T-helper 2 cell treated with Interferon-gamma antibody and Interleukin-4, amounts not matched to agents 100 ng/mL and 5 ng/mL, for 36 hours (primary cell): Measurements from ENCODE around the gene UBE2O. TPM values are rescaled to one million over a fixed set of nuclear protein-coding genes. Genes with fewer than 3 reads are reported as not detected.

Experiments
- intact Hi-C: fragments of 100-400 bp; cut with micrococcal nuclease; formaldehyde crosslinking; loops from one replicate; pipeline ENCODE4 v1.15.1; 2023
- total RNA-seq: library from RNA; stranded (reverse); gene quantifications from 2 replicates; pipeline ENCODE4 v1.2.3, GENCODE V29; 2022

The UBE2O gene
- total RNA-seq, 1 donor from 2014 or later = 40.6 TPM

DNA sequence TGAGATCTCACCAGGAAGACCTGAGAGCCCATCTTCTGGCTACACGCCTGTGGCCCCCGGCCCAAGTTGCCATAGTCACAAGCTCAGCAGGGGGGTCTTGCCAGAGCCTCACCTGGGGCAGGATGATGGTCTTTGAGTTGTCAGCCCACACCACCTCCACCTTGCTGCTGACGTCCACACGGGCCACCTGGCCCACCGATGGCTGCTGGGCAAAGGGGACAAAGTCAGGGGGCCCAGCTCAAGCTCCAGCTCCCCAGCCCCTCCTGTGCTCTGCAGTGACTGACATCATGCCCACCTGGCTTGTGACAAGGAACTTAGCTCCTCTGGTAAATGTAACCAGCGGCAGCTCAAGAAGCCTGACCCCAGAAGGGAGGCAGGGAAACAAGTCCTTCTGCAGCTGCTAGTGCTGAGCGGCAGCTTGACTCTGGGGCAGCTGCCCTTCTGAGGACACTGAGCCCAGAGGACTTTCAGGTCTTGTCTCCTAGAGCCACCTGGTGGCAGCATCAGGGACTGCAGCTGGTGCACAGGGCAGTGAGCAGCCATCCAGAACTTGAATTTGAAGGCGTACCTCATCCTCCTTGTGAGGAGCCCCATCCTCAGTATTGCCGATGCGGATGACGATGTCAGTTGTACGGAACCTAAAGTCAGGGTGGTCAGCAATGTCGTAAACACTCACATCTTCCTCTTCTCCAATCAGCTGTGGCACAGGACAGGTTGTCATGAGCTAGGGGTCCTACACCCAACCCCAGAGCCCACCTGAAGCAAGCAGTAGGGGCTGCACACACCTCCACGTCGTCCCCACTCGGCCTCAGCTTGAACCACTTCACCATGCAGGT lies 55.0 kb downstream of the UBE2O start:
- intact Hi-C loops = loop anchor here (1.0 kb wide), 1 partner anchor 95 kb away; no protein-coding TSS in a partner anchor

DNA sequence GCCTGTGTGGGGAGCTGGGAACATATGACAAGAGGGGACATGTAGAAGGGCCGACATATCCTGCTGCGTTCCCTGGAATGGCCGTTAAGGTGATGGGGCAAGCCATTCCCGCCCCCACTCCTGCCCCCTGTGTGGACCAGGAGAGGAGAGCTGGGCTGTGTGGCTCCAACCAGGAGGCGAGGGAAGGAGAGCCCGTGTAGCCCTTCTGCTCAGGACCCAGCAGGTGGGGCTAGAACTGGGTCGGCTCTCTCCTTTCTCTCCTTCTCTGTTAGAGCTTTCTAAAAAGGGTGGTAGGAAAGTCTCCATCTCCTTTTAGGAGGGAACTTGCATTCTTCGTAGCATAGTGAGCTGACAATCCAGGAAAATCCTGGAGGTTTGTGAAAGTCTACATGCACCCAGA lies 55.8 kb downstream of the UBE2O start:
- intact Hi-C loops = no loop called here

DNA sequence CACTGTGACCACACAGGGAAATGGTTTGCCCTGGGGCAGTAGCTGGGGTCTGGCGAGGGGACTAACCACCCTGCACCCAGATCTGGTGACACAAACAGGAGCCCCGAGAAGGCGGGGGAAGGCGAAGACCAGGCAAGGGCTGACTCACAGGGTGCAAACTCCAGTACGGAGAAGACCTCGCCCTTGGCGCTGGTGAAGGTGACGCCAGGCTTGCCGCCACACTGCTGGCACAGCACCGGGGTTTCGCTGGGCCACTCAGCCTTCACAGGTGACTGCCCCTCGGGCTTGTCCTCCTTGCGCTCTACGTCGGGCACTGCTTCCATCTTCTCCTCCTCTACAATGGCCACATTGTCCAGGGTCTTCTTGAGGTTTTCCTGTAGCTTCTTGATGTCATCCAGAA lies 57.0 kb downstream of the UBE2O start:
- intact Hi-C loops = no loop called here

DNA sequence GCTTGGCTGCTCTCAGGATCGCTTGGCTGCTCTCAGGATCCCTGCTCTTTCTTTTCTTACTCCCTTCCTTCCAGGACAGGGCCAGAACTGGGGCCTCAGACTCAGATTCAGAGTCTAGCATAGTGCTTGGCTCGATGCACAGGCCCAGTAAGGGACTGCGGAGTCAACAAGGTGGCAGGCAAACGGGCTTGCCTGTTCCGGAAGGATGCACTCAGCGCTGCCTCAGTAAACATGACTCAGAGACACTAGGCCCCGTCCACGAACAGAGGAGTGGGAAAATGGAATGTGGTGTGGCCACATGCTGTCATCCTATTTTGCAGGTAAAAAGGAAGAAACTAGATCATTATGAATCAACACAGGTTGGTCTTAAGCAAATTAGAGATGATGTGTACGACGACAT lies 58.8 kb downstream of the UBE2O start:
- intact Hi-C loops = no loop called here

DNA sequence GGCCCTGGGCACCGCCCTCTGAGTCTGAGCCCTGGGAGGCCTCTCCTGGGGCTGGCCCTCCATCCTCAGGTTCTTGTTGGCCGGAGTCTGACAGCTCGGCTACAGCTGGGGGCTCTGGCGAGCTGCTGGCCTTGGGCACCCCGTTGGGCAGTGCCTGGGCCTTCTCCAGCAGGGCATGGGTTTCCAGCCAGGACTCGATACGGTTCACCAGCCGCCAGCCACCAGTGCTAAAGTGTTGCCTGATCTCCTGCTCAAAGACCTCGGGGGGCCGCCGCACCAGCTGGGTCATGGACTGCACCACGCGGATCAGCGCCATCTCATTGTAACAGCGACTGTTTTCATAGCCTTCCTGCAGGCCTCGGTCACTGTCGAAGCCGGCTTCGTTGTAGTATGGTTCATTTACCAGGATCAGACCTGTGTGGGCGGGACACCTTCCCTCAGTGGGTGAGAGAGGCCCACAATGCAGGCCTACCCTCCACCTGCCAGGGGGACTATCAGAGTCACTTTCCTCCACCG lies 61.7 kb downstream of the UBE2O start:
- intact Hi-C loops = no loop called here

DNA sequence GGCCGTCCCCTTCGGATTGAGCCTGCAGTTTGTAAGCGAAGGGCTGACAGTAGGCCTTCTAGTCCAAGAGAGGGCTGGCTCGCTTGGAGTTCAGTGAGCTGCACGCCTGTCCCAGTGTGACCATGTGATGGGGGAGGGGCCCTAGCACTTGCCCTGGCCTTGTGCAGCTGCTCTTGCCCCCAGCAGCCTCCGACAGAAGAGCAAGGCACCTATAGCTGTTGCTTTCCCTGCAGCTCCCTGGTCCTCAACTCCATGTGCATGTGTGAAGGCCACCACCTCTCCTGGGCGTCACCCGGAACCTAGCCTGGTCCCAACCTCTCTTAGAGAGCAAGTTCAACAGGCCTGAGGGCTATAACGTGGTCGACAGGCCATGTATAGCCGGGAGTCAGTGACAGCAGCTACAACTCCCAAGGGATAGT lies 62.9 kb downstream of the UBE2O start:
- intact Hi-C loops = no loop called here

DNA sequence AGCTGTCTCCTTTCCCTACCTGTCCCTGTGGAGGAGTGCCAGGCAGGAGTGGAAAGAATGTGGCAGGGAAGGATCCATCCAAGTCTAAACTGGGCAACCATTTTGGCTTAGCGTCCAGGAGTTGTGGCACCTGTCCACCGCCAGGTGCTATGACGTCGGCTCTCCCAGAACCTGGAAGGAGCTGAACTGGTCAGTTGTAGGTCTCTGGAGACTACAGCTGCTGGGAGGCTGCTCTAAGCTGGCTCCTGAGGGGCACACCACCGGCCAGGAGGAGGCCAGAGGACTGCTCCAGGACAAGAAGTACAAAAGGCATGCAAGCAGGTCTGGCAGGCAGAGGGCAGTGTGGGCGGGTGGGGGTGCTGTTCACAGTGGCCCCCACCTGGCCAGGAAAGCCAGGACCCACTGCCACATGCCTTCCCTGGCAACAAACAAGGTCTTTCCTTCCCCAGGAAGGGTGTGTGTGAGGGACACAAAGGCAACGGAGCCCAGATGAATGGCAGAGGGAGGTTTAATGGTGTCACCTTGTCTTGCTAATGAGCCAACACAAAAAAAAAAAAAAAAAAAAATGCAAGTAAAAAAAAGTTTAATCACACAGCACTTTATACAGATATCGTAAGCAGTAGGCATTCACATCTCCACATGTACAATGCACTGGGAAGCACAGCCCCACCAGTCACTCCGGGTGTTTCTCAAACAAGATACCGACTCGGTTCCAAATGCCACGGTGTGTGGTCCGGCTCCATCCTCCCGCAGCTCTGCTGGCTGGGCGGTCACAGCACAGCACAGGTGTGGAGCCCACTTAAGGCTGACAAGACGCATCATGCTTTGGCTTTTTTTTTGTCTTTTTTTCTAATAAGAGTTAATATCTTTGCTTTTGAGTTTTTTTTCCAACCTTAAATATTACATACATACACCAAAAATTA lies 63.7 kb downstream of the UBE2O start:
- intact Hi-C loops = no loop called here

DNA sequence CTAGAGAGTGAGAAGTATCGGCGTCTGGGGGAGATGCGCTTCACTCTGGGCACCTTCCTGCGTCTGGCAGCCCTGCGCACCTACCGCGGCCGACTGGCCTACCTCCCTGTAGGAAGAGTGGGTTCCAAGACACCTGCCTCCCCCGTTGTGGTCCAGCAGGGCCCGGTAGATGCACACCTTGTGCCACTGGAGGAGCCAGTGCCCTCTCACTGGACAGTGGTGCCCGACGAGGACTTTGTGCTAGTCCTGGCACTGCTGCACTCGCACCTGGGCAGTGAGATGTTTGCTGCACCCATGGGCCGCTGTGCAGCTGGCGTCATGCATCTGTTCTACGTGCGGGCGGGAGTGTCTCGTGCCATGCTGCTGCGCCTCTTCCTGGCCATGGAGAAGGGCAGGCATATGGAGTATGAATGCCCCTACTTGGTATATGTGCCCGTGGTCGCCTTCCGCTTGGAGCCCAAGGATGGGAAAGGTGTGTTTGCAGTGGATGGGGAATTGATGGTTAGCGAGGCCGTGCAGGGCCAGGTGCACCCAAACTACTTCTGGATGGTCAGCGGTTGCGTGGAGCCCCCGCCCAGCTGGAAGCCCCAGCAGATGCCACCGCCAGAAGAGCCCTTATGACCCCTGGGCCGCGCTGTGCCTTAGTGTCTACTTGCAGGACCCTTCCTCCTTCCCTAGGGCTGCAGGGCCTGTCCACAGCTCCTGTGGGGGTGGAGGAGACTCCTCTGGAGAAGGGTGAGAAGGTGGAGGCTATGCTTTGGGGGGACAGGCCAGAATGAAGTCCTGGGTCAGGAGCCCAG lies 65.8 kb downstream of the UBE2O start:
- intact Hi-C loops = no loop called here

DNA sequence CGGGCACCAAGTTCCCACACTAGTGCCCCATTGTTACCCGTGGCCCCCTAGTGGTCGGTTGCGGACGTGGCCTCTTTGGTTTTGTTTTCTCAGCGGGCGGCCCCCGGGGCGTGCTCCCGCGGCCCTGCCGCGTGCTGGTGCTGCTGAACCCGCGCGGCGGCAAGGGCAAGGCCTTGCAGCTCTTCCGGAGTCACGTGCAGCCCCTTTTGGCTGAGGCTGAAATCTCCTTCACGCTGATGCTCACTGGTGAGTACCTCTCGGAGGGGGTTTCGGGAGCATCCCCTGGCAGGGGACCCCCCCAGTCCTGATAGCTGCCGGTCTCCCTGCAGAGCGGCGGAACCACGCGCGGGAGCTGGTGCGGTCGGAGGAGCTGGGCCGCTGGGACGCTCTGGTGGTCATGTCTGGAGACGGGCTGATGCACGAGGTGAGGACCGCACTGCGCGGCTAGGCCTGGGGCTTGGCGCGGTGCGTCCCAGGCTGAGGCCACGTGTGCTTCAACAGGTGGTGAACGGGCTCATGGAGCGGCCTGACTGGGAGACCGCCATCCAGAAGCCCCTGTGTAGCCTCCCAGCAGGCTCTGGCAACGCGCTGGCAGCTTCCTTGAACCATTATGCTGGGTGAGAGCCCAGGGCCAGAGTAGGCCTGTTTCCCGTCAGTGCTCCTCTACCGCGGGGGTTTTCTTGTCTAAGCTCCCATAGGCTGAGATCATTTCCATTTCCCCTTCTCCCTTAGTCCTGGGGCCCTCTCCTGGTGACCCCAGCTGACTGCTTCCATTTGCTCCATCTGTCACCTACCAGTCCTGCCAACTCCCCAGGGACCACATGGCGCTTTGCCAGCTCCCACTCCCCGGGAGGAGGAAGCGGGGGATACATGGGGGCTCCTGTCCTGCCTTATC lies 66.8 kb downstream of the UBE2O start:
- intact Hi-C loops = loop anchor here (1.0 kb wide), 1 partner anchor 32 kb away; no protein-coding TSS in a partner anchor

DNA sequence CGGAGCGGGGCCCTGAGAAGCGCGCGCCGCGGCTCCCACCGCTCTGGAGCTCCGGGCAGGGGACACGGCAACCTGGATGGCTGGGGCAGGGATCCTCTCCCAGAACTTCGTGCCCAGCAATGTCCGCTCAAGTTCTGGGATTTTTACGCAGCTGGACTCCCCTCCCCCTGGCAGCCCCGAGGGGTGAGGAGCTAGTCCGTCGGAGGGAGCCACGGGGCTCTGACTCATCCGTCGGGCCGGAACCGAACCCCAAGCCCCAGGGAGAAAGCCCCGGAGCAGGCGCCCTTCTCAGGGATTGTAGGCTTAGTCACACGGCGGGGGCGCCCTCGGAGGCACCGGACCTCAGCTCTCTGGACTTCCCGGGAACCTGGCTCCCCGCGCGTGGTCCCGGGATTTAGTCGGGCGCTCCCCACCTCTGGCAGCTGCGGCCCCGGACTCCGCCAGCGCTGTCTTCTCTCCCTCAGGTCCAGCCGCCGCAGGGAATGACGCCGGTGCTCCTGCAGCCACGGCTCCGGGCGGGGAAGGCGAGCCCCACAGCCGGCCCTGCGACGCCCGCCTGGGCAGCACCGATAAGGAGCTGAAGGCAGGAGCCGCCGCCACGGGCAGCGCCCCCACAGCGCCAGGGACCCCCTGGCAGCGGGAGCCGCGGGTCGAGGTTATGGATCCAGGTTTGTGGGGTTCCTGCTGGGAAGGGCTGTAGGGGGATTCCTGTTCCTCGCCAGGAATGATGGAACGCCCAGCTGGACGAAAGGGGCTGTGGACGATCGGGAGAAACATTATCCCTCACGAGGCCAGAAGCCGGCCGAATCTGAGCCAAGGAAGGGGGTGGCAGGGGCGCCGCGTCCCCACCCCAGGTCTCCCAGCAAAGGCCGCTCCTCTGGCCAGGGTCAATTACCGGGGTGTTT lies 67.7 kb downstream of the UBE2O start:
- intact Hi-C loops = loop anchor here (1.0 kb wide), 1 partner anchor 31 kb away; no protein-coding TSS in a partner anchor

DNA sequence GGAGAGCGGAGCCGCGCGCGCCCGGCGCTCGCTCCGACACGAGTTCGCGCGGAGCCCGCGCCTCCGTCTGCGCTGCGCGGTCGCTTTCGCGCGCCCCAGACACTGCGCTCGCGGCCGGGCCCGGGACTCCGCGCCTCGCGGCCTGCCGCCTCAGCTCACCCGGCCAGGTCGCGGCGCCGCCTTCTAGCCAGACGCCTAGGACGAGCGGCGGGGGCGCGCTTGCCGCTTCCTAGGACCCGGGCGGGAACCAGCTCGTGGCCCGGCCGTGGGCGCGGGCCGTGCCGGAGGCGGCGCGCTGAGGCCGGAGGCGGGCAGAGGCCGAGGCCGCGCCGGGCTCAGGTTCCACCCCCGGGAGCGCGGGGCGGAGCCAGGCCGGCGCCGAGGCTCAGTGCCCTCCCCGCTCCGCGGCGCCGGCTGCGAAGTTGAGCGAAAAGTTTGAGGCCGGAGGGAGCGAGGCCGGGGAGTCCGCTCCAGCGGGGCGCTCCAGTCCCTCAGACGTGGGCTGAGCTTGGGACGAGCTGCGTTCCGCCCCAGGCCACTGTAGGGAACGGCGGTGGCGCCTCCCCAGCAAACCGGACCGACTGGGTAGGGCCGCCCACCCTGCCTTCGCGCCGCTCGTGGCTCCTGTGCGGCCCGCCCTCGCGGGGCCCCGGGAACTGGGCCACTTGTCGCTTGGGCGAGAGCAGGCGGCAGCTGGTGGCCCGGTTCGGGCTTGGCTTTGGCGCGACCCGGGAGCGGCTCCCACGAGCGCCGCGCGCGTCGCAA lies 68.5 kb downstream of the UBE2O start, which contains the start of gene SPHK1:
Gene SPHK1, plus strand, starts transcription at position 388 of the 765 bp plus-strand sequence. CDS start 1,036 bp downstream, outside the sequence.
- intact Hi-C loops = no loop called here

DNA sequence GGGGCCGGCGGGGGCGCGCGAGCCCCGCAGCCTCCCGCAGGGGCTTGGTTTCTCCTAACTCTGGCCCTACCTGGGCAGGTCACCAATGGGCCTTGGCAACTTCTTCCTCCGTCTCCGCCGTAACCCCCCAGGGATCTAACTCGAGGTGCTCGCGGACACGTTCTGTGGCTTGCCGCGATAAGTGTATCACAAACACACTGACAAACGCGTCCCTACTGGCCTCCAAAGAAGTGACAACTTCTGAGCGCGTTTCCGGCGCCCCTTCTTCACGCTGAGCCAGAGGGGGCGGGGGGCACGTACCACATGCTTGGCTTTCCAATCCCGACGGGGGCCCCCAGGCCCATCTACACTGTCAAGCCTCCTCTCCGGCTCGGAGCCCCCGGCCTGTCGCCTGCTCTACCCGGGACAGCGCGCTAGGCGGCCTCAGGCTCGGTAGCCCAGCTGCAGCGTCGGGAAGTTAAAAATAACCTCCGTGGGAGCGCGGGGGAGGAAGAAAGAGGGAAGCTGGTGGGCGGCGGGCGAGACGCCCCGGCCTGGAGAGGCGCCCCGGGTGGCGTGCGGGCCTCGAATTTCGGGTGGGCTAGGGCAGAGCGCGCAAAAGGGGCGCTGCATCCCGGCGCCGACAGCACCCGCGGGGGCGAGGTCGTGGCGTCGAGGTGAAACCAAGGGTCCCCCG lies 69.3 kb downstream of the UBE2O start:
- intact Hi-C loops = no loop called here

DNA sequence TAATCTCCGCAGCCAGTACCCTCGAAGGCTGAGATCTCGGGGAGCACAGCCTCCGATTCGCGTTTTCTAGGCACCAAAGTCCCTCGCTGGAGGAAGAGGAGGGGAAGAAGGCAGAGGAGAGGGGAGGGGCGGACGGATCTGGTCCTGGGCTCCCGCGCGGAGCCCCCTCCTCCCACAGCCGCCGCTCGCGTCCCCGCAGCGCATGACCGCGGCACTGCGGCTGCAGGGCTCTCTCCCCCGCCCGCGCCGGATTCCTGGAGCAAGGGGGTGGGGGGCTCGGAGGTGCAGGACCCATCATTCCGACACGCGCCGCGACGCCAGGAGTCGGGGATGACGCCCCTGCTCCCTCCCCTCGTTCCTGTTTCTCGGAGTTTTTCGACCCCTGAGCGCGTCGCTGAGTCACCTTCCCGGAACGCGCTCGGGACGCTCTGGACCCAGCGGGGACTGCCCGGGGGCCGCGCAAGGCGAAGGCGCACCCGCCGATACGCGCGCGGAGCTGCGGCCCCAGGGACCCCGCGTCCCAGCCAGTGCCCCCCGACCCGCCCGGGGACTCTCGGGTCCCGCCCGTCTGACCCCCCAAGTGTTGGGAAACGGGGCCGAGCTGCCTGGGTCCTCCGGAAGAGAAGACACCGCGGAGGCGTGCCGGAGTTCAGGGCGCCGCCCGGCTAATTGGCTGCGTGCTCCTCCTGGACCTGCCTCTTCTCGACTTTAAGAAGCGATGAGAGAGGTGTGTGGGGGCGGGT lies 70.0 kb downstream of the UBE2O start:
- intact Hi-C loops = no loop called here

DNA sequence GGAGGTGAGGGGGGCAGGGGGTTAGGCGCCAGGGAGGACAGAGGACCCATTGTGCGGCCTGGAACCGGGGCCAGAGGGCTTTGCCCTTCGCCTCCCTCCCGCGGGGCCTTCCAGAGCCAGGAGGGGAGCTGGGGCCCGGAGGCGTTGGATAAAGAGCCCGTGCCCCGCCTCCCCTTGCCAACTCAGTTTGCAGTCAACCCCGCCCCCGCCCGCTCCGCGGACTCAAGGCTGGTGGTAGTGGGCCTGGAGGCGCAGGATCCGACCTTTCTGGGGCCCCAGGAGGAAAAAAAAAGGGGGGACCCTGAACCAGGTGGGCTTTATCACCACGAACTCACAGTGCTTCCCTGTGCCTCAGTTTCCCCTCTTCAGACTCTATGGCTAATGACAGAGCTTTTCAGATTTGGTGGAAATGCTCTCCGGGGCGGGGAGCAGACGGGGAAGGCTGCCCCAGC lies 70.6 kb downstream of the UBE2O start:
- intact Hi-C loops = no loop called here

DNA sequence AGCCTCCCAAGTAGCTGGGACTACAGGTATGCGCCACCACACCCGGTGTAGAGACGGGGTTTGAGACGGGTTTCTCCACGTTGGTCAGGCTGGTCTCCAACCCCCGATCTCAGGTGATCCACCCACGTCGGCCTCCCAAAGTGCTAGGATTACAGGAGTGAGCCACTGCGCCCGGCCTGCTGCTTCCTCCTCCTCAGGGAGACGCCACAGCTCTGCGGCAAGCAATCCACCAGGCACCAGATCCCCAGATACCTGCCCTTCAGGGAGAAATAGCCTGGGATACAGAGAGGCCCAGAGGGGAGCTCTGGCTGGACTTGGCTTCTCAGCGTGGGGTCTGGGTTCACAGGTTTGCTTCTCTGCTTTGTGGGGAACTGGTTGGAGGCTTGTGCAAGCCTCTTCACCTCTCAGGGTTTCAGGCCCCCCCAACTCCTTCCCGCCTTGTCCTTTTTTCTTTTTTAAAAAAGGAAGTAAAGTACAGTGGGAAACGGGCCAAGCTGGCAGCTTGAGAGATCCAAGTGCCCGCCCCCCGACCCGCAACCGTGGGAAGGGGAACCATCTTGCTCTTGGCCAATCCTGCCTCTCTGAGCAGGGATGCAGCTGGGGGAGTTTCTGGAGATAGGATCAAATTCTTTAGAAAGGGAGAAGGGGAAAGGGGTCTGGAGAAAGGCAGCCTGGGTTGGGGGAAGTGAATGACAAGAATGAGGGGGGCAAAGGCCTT lies 71.2 kb downstream of the UBE2O start:
- intact Hi-C loops = no loop called here
